ENCODE measurements around the gene PNPLA2.

PNPLA2 gene

GRCh38 chr11:786235-787083, 32.3 kb upstream of the PNPLA2 start:
- no peak for DNase-seq

- no peak for DNase-seq
Measured at GRCh38 chr11:787084-787675, 31.5 kb upstream of the PNPLA2 start.

- no peak for DNase-seq
Measured at GRCh38 chr11:788009-788640, 30.6 kb upstream of the PNPLA2 start.

GRCh38 chr11:788953-789940, 29.5 kb upstream of the PNPLA2 start:
- DNase-seq = no peak

GRCh38 chr11:789943-790342, 28.8 kb upstream of the PNPLA2 start, which contains the start of gene CEND1:
Gene CEND1 (minus strand): TSS chr11:790090. CDS start chr11:788576, 1,514 bp downstream.
- peak in 1 of 2 donors; percentile 42 for DNase-seq

- no peak for DNase-seq
Measured at GRCh38 chr11:790721-791564, 27.8 kb upstream of the PNPLA2 start.

- DNase-seq = no peak
Measured at GRCh38 chr11:791658-792534, 26.8 kb upstream of the PNPLA2 start.

GRCh38 chr11:792535-792821, 26.2 kb upstream of the PNPLA2 start:
- DNase-seq = no peak

- DNase-seq = no peak
Measured at GRCh38 chr11:792873-793272, 25.8 kb upstream of the PNPLA2 start.

- DNase-seq = no peak
Measured at GRCh38 chr11:793556-793955, 25.2 kb upstream of the PNPLA2 start.

- DNase-seq = no peak
Measured at GRCh38 chr11:794013-794765, 24.5 kb upstream of the PNPLA2 start.

- DNase-seq = no peak
Measured at GRCh38 chr11:794766-795633, 23.7 kb upstream of the PNPLA2 start.

- peak; percentile 81 to 82 for DNase-seq
Measured at GRCh38 chr11:795634-796564, 22.8 kb upstream of the PNPLA2 start.

GRCh38 chr11:796565-797295, 22.0 kb upstream of the PNPLA2 start:
- no peak for DNase-seq

- DNase-seq = peak; percentile 87
Measured at GRCh38 chr11:797296-798092, 21.2 kb upstream of the PNPLA2 start.

- DNase-seq = peak; percentile 79 to 85
Measured at GRCh38 chr11:798093-798713, 20.5 kb upstream of the PNPLA2 start, which contains the start of gene SLC25A22. Gene SLC25A22 (minus strand): TSS chr11:798281. CDS start chr11:795006, 3,275 bp downstream.
